Retina (tissue), 1 donor: Measurements from ENCODE around the gene TNF.
"Not testable (repeated sequence)": the region's sequence is repeated elsewhere in the genome, so short reads cannot be mapped to it uniquely, and the experiment has no call there.

Experiments
- DNase-seq: peaks from one replicate; pipeline ENCODE4 v3.0.0-alpha.2; 2016

TNF gene

GRCh38 chr6:31588871-31589650 lies 13.7 kb downstream of the TNF start:
- no peak for DNase-seq

GRCh38 chr6:31590691-31591090 lies 15.3 kb downstream of the TNF start:
- DNase-seq: not testable (repeated sequence)

GRCh38 chr6:31592396-31592771 lies 17.0 kb downstream of the TNF start:
- DNase-seq: no peak

GRCh38 chr6:31597006-31597405 lies 21.6 kb downstream of the TNF start:
- DNase-seq: no peak

GRCh38 chr6:31607317-31607716 lies 32.0 kb downstream of the TNF start:
- no peak for DNase-seq

GRCh38 chr6:31609519-31610406 lies 34.4 kb downstream of the TNF start:
- no peak for DNase-seq

GRCh38 chr6:31610968-31611367 lies 35.6 kb downstream of the TNF start:
- DNase-seq: no peak

GRCh38 chr6:31614075-31614619 lies 38.8 kb downstream of the TNF start:
- no peak for DNase-seq

GRCh38 chr6:31614684-31615578 lies 39.6 kb downstream of the TNF start, which contains the start of gene AIF1:
TSS of gene AIF1 (plus strand) at chr6:31615234. CDS start at chr6:31615330, 96 bp downstream.
- no peak for DNase-seq

GRCh38 chr6:31615748-31616147 lies 40.4 kb downstream of the TNF start:
- DNase-seq: no peak

GRCh38 chr6:31617010-31617409 lies 41.6 kb downstream of the TNF start:
- DNase-seq: no peak

- DNase-seq: peak; percentile 99
These were observed 44.6 kb downstream of the TNF start for GRCh38 chr6:31619805-31620585.

- peak; percentile 87 for DNase-seq
These were observed 45.4 kb downstream of the TNF start, which contains the start of gene PRRC2A for GRCh38 chr6:31620586-31621319. TSS of gene PRRC2A (plus strand) at chr6:31620715. CDS start at chr6:31622790, 2,075 bp downstream.

- DNase-seq: peak; percentile 31
These were observed 46.1 kb downstream of the TNF start for GRCh38 chr6:31621320-31621939.

GRCh38 chr6:31621991-31622390 lies 46.6 kb downstream of the TNF start:
- DNase-seq: no peak

- no peak for DNase-seq
These were observed 47.3 kb downstream of the TNF start for GRCh38 chr6:31622684-31623091.

GRCh38 chr6:31624070-31624469 lies 48.7 kb downstream of the TNF start:
- DNase-seq: no peak

- DNase-seq: no peak
These were observed 51.6 kb downstream of the TNF start for GRCh38 chr6:31626952-31627351.

GRCh38 chr6:31627690-31628287 lies 52.4 kb downstream of the TNF start:
- no peak for DNase-seq
